Cardiac fibroblast (primary cell): ENCODE results near the gene LIMS1.

ENCODE experiments used
- DNase-seq, 2 donors: peaks; one replicate each; pipeline versions ENCODE4 v3.0.0 to v3.0.0-alpha.2; 2010; ENCODE audit warnings: low read depth in 2 of 2
- H3K4me3 ChIP-seq, 2 donors: replicated peaks in 1 of 2; 1 replicate in 1 of 2; 2 replicates in 1 of 2; pipeline ENCODE4 v1.5.1; 2011; ENCODE audit warnings: low read depth in 2 of 2, low read length in 2 of 2, mild to moderate bottlenecking in 2 of 2, moderate library complexity in 1 of 2
- CTCF ChIP-seq: IDR thresholded peaks from one replicate; pipeline ENCODE4 v1.5.1; 2011; ENCODE audit warnings: low read depth, mild to moderate bottlenecking, low read length, inconsistent platforms

Gene LIMS1

GRCh38 chr2:108633409-108633808 lies 99.1 kb downstream of the LIMS1 start:
- H3K4me3 ChIP-seq, result no peak overlapping the region
- no peak for TF ChIP-seq CTCF
- no peak for DNase-seq

GRCh38 chr2:108634011-108634410 lies 99.7 kb downstream of the LIMS1 start:
- TF ChIP-seq CTCF, result no peak
- no peak for DNase-seq
- H3K4me3 ChIP-seq, result no peak overlapping the region

- DNase-seq, result no peak
- TF ChIP-seq CTCF, result no peak
Measured at GRCh38 chr2:108634576-108635160, 100.4 kb downstream of the LIMS1 start.

GRCh38 chr2:108635630-108636354 lies 101.5 kb downstream of the LIMS1 start:
- TF ChIP-seq CTCF, result no peak
- no peak overlapping the region for H3K4me3 ChIP-seq
- no peak for DNase-seq

More at GRCh38 chr2:108634576-108635160, 100.4 kb downstream of the LIMS1 start:
- no peak overlapping the region for H3K4me3 ChIP-seq

- no peak overlapping the region for H3K4me3 ChIP-seq
- no peak for TF ChIP-seq CTCF
- peak; percentile 95 for DNase-seq
Measured at GRCh38 chr2:108637304-108637669, 103.0 kb downstream of the LIMS1 start.

- H3K4me3 ChIP-seq, result peak overlapping the region in 1 of 2 donors; percentile 24
- DNase-seq, result peak; percentile 83 to 95
Measured at GRCh38 chr2:108640731-108641130, 106.5 kb downstream of the LIMS1 start.

More at GRCh38 chr2:108640731-108641130, 106.5 kb downstream of the LIMS1 start:
- TF ChIP-seq CTCF, result no peak
